ENCODE measurements around the gene ITGB6.

The ITGB6 gene

GRCh38 chr2:160205505-160205904 lies 5.4 kb upstream of the ITGB6 start:
- Histone ChIP-seq H3K9me3 (no peaks in the 10 kb centered on the region), H3K36me3 (no peaks in the 10 kb centered on the region), H3K27me3 (no peaks in the 10 kb centered on the region), H3K4me3 (ENCODE audit: low read depth in 1 of 2, low read length in 1 of 2) (no peak overlapping the region), H3K4me1 (ENCODE audit: control insufficient read depth in 1 of 2, insufficient read depth in 1 of 2, low read depth in 1 of 2, low read length in 1 of 2) (no peaks in the 10 kb centered on the region), H3K27ac (no peak overlapping the region)
- TF ChIP-seq, protein P1, sequence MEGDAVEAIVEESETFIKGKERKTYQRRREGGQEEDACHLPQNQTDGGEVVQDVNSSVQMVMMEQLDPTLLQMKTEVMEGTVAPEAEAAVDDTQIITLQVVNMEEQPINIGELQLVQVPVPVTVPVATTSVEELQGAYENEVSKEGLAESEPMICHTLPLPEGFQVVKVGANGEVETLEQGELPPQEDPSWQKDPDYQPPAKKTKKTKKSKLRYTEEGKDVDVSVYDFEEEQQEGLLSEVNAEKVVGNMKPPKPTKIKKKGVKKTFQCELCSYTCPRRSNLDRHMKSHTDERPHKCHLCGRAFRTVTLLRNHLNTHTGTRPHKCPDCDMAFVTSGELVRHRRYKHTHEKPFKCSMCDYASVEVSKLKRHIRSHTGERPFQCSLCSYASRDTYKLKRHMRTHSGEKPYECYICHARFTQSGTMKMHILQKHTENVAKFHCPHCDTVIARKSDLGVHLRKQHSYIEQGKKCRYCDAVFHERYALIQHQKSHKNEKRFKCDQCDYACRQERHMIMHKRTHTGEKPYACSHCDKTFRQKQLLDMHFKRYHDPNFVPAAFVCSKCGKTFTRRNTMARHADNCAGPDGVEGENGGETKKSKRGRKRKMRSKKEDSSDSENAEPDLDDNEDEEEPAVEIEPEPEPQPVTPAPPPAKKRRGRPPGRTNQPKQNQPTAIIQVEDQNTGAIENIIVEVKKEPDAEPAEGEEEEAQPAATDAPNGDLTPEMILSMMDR (IDR thresholded peaks at IDR 0.05) = no peak

DNA sequence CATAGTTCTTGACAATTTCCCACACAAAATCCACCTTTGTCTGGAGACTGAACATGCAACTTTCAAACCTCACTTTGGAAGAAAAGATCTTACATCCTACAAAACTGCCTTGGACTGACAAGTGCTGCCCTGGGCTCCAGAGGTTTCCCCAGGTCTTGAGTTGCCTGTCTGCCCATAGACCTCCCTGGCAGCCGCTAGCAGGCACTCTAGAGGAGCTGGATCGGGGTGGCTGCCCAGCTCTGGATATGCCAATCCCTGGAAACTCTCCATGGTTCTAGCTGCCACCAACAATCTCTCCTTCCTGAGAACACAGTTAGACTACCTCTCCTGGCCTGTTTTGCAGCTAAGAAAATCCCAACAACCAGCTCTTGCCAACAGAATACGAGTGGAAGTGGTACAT lies 3.4 kb upstream of the ITGB6 start:
- Histone ChIP-seq H3K4me3 (ENCODE audit: low read depth in 1 of 2, low read length in 1 of 2) (no peak overlapping the region), H3K27me3 (no peaks in the 10 kb centered on the region), H3K9me3 (no peaks in the 10 kb centered on the region), H3K4me1 (ENCODE audit: control insufficient read depth in 1 of 2, insufficient read depth in 1 of 2, low read depth in 1 of 2, low read length in 1 of 2) (no peaks in the 10 kb centered on the region), H3K27ac (no peak overlapping the region), H3K36me3 (no peaks in the 10 kb centered on the region)
- TF ChIP-seq, protein P1 (IDR thresholded peaks at IDR 0.05) = no peak

GRCh38 chr2:160203007-160203406 lies 2.9 kb upstream of the ITGB6 start:
- TF ChIP-seq, protein P1 (IDR thresholded peaks at IDR 0.05) = no peak
- Histone ChIP-seq H3K9me3 (no peaks in the 10 kb centered on the region), H3K4me1 (ENCODE audit: control insufficient read depth in 1 of 2, insufficient read depth in 1 of 2, low read depth in 1 of 2, low read length in 1 of 2) (no peaks in the 10 kb centered on the region), H3K4me3 (ENCODE audit: low read depth in 1 of 2, low read length in 1 of 2) (no peak overlapping the region), H3K27me3 (no peaks in the 10 kb centered on the region), H3K36me3 (no peaks in the 10 kb centered on the region), H3K27ac (no peak overlapping the region)

DNA sequence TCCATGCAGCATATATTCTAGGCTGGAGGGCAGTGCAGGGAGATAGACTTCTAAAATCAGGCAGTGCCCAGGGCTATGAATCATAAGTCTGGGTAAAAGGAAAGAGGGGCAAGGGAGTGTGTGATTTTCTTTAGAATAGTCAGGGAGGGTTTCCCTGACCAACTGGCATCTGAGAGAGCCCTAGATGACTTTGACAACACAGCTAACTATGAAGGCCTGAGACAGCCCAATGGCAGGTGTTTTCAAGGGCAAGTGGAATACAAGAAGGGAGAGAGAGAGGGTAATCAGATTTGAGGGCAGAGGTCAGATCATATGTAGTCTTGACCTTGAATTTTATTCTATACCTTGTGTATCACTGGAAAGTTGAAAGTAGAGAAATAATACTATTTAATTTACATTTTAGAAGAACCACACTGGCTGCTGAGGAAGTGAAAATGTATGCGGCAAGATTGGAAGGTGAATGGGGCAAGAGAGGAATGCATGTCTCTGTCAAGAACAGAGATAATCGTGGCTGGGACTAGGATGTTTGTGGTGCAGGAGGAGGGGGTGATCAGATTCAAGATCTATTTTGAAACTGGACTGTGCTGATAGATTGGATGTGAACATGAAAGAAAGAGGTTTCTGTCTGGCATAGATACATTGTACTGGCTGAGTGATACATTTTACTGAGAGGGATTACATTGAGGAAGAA lies 1.9 kb upstream of the ITGB6 start:
- no peaks in the 10 kb centered on the region for H3K4me1 ChIP-seq (ENCODE audit: control insufficient read depth in 1 of 2, insufficient read depth in 1 of 2, low read depth in 1 of 2, low read length in 1 of 2)
- TF ChIP-seq, protein P1 (IDR thresholded peaks at IDR 0.05) = no peak

GRCh38 chr2:160200921-160201320 lies 849 bp upstream of the ITGB6 start:
- H3K4me1 ChIP-seq (ENCODE audit: control insufficient read depth in 1 of 2, insufficient read depth in 1 of 2, low read depth in 1 of 2, low read length in 1 of 2) = no peaks in the 10 kb centered on the region
- H3K27me3 ChIP-seq = no peaks in the 10 kb centered on the region

More for the DNA sequence above, 1.9 kb upstream of the ITGB6 start:
- Histone ChIP-seq H3K36me3 (no peaks in the 10 kb centered on the region), H3K27ac (no peak overlapping the region), H3K4me3 (ENCODE audit: low read depth in 1 of 2, low read length in 1 of 2) (no peak overlapping the region), H3K9me3 (no peaks in the 10 kb centered on the region), H3K27me3 (no peaks in the 10 kb centered on the region)

More at GRCh38 chr2:160200921-160201320, 849 bp upstream of the ITGB6 start:
- Histone ChIP-seq H3K27ac (no peak overlapping the region), H3K4me3 (ENCODE audit: low read depth in 1 of 2, low read length in 1 of 2) (no peak overlapping the region), H3K9me3 (no peaks in the 10 kb centered on the region), H3K36me3 (no peaks in the 10 kb centered on the region)
- TF ChIP-seq, protein P1 (IDR thresholded peaks at IDR 0.05) = no peak

Data from neutrophil (primary cell).